HG03039 (cell line): ENCODE results near the gene RSPH9.

Experiments
- ATAC-seq: cut with Tn5 transposase; IDR thresholded peaks from one replicate; pipeline ENCODE4 v1.9.1; 2021; ENCODE audit warnings: mild to moderate bottlenecking, moderate library complexity; ENCODE audit not compliant: unreplicated experiment

Gene RSPH9

GRCh38 chr6:43707767-43708166, 62.9 kb downstream of the RSPH9 start:
- no peak for ATAC-seq

- ATAC-seq = no peak
Observed at GRCh38 chr6:43708860-43709653, 64.2 kb downstream of the RSPH9 start.

- ATAC-seq = no peak
Observed at GRCh38 chr6:43709654-43710303, 64.9 kb downstream of the RSPH9 start.

GRCh38 chr6:43710576-43710975, 65.7 kb downstream of the RSPH9 start:
- ATAC-seq = no peak

GRCh38 chr6:43712579-43712978, 67.7 kb downstream of the RSPH9 start:
- no peak for ATAC-seq

GRCh38 chr6:43713643-43714310, 68.9 kb downstream of the RSPH9 start:
- ATAC-seq = no peak

- ATAC-seq = peak; percentile 26
Observed at GRCh38 chr6:43714311-43715055, 69.6 kb downstream of the RSPH9 start.

GRCh38 chr6:43715056-43715788, 70.4 kb downstream of the RSPH9 start:
- peak; percentile 75 for ATAC-seq

GRCh38 chr6:43716099-43716498, 71.3 kb downstream of the RSPH9 start:
- no peak for ATAC-seq

GRCh38 chr6:43717389-43717788, 72.6 kb downstream of the RSPH9 start:
- ATAC-seq = no peak

GRCh38 chr6:43717822-43718221, 73.0 kb downstream of the RSPH9 start:
- ATAC-seq = no peak

- no peak for ATAC-seq
Observed at GRCh38 chr6:43718387-43719105, 73.7 kb downstream of the RSPH9 start.

GRCh38 chr6:43719511-43719910, 74.7 kb downstream of the RSPH9 start:
- ATAC-seq = no peak

GRCh38 chr6:43720999-43721398, 76.2 kb downstream of the RSPH9 start:
- no peak for ATAC-seq
